Measurements from ENCODE around the gene IRX6.

DNA sequence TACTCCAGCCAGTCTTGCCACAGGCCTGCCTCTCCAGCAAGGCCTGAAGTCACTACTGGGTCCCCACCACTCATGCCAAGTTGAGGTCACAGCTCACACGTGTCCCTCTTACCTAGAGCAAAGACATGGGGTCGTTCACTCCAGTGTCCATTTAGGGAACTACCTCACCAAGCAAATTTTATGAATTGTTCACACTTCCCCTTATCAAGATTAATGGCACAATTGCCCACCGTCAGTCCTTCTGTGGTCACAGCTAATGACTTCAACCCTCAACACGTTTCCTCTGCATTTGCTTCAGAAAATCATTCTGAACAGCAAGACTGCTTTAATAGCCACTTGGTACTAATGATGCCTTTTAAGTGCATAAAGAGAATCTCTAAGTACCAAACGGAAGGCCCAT is 14.6 kb downstream of the IRX6 start:
- TF ChIP-seq, protein P1, sequence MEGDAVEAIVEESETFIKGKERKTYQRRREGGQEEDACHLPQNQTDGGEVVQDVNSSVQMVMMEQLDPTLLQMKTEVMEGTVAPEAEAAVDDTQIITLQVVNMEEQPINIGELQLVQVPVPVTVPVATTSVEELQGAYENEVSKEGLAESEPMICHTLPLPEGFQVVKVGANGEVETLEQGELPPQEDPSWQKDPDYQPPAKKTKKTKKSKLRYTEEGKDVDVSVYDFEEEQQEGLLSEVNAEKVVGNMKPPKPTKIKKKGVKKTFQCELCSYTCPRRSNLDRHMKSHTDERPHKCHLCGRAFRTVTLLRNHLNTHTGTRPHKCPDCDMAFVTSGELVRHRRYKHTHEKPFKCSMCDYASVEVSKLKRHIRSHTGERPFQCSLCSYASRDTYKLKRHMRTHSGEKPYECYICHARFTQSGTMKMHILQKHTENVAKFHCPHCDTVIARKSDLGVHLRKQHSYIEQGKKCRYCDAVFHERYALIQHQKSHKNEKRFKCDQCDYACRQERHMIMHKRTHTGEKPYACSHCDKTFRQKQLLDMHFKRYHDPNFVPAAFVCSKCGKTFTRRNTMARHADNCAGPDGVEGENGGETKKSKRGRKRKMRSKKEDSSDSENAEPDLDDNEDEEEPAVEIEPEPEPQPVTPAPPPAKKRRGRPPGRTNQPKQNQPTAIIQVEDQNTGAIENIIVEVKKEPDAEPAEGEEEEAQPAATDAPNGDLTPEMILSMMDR (IDR thresholded peaks at IDR 0.05), result no peak
- TF ChIP-seq POLR2A (IDR thresholded peaks at IDR 0.05), result no peak
- TF ChIP-seq POLR2AphosphoS5 (IDR thresholded peaks at IDR 0.05), result no peak
